HEK293T (cell line): ENCODE results near the gene VPS26A.

ENCODE experiments used
- ARNT ChIP-seq: fragments of 450-650 bp; IDR thresholded peaks from 2 replicates; pipeline ENCODE4 v1.6.1; 2017; ENCODE audit warnings: mild to moderate bottlenecking
- BHLHE40 ChIP-seq: fragments of 450-650 bp; IDR thresholded peaks from 2 replicates; pipeline ENCODE4 v1.6.1; 2016; ENCODE audit warnings: mild to moderate bottlenecking, moderate library complexity, borderline replicate concordance
- ELF4 ChIP-seq: fragments of 450-650 bp; IDR thresholded peaks from 2 replicates; pipeline ENCODE4 v1.6.1; 2017; ENCODE audit warnings: antibody characterized with exemption
- FOXA1 ChIP-seq: fragments of 450-650 bp; IDR thresholded peaks from 2 replicates; pipeline ENCODE4 v1.6.1; 2016; ENCODE audit warnings: mild to moderate bottlenecking
- FOXK2 ChIP-seq: fragments of 450-650 bp; IDR thresholded peaks from 2 replicates; pipeline ENCODE4 v1.6.1; 2016; ENCODE audit warnings: mild to moderate bottlenecking
- FOXM1 ChIP-seq: fragments of 450-650 bp; IDR thresholded peaks from 2 replicates; pipeline ENCODE4 v1.6.1; 2017; ENCODE audit warnings: mild to moderate bottlenecking, borderline replicate concordance
- HDGF ChIP-seq: fragments of 450-650 bp; IDR thresholded peaks from 2 replicates; pipeline ENCODE4 v1.6.1; 2017; ENCODE audit warnings: antibody characterized with exemption, borderline replicate concordance
- L3MBTL2 ChIP-seq: fragments of 450-650 bp; conservative IDR thresholded peaks from 2 replicates; pipeline ENCODE4 v1.6.1; 2016; ENCODE audit warnings: mild to moderate bottlenecking
- LEF1 ChIP-seq: fragments of 450-650 bp; IDR thresholded peaks from 2 replicates; pipeline ENCODE4 v1.6.1; 2017; ENCODE audit warnings: mild to moderate bottlenecking, borderline replicate concordance
- NFRKB ChIP-seq: fragments of 450-650 bp; IDR thresholded peaks from 2 replicates; pipeline ENCODE4 v1.6.1; 2016; ENCODE audit warnings: mild to moderate bottlenecking, moderate library complexity
- PKNOX1 ChIP-seq: fragments of 450-650 bp; IDR thresholded peaks from 2 replicates; pipeline ENCODE4 v1.6.1; 2016
- SP1 ChIP-seq: fragments of 450-650 bp; IDR thresholded peaks from 2 replicates; pipeline ENCODE4 v1.6.1; 2017
- TARDBP ChIP-seq: fragments of 450-650 bp; IDR thresholded peaks from 2 replicates; pipeline ENCODE4 v1.6.1; 2016
- ZNF384 ChIP-seq: fragments of 450-650 bp; IDR thresholded peaks from 2 replicates; pipeline ENCODE4 v1.6.1; 2016

- TF ChIP-seq BHLHE40, result no peak
- TF ChIP-seq TARDBP, result no peak
- no peak for TF ChIP-seq ARNT
- TF ChIP-seq SP1, result no peak
- no peak for TF ChIP-seq ZNF384
- no peak for TF ChIP-seq LEF1
- TF ChIP-seq PKNOX1, result no peak
- TF ChIP-seq NFRKB, result no peak
- no peak for TF ChIP-seq L3MBTL2
- no peak for TF ChIP-seq ELF4
- TF ChIP-seq FOXM1, result no peak
- no peak for TF ChIP-seq FOXA1
- no peak for TF ChIP-seq HDGF
- TF ChIP-seq FOXK2, result no peak
Measured at GRCh38 chr10:69180525-69181204, 56.7 kb downstream of the VPS26A start.
